Measurements from ENCODE around the gene CUX1.

Gene CUX1

DNA sequence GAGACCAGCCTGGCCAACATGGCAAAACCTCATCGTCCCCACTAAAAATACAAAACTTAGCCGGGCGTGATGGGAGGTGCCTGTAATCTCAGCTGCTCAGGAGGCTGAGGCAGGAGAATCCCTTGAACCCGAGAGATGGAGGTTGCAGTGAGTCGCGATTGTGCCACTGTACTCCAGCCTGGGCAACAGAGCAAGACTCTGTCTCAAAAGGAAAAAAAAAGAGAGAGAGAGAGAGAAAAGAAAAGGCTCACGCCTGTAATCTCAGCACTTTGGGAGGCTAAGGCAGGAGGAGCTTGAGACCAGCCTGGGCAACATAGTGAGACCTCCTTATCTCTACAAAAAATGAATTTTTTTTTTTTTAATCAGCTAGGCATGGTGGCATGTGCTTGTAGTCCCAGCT is 157.6 kb downstream of the CUX1 start:
- H3K4me3 ChIP-seq (replicated peaks in 1 of 2; ENCODE audit: low read depth in 2 of 2, low read length in 2 of 2): no peak overlapping the region
- TF ChIP-seq, protein P1, sequence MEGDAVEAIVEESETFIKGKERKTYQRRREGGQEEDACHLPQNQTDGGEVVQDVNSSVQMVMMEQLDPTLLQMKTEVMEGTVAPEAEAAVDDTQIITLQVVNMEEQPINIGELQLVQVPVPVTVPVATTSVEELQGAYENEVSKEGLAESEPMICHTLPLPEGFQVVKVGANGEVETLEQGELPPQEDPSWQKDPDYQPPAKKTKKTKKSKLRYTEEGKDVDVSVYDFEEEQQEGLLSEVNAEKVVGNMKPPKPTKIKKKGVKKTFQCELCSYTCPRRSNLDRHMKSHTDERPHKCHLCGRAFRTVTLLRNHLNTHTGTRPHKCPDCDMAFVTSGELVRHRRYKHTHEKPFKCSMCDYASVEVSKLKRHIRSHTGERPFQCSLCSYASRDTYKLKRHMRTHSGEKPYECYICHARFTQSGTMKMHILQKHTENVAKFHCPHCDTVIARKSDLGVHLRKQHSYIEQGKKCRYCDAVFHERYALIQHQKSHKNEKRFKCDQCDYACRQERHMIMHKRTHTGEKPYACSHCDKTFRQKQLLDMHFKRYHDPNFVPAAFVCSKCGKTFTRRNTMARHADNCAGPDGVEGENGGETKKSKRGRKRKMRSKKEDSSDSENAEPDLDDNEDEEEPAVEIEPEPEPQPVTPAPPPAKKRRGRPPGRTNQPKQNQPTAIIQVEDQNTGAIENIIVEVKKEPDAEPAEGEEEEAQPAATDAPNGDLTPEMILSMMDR (IDR thresholded peaks at IDR 0.05; ENCODE audit: low read depth, low read length): no peak
- DNase-seq (ENCODE audit: low read depth in 2 of 2): no peak

- H3K4me3 ChIP-seq (replicated peaks in 1 of 2; ENCODE audit: low read depth in 2 of 2, low read length in 2 of 2): no peak overlapping the region
- TF ChIP-seq, protein P1 (IDR thresholded peaks at IDR 0.05; ENCODE audit: low read depth, low read length): no peak
- DNase-seq (ENCODE audit: low read depth in 2 of 2): no peak
These were observed 159.0 kb downstream of the CUX1 start for GRCh38 chr7:101976411-101976810.

GRCh38 chr7:101977249-101977648 is 159.8 kb downstream of the CUX1 start:
- H3K4me3 ChIP-seq (replicated peaks in 1 of 2; ENCODE audit: low read depth in 2 of 2, low read length in 2 of 2): no peak overlapping the region
- DNase-seq (ENCODE audit: low read depth in 2 of 2): no peak
- TF ChIP-seq, protein P1 (IDR thresholded peaks at IDR 0.05; ENCODE audit: low read depth, low read length): no peak

DNA sequence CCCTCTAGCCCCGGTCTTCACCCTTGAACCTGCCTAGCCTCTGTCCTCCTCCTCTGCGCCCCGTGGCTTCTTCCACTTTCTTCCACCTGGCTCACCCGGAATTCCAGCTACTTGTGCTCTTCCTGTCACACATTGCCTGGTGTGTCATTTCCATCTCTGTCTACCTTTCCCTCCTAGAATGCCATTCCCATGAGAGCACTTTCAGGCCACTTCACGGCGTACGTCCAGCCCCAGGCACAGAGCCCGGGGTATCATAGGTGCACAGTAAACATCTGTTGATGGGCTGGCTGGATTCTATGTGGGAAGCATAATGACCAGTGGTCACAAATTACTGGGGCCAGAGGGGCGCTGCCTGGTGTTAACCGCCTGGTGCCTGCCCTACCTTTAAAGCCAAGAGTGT is 161.3 kb downstream of the CUX1 start:
- TF ChIP-seq, protein P1 (IDR thresholded peaks at IDR 0.05; ENCODE audit: low read depth, low read length): no peak
- no peak for DNase-seq (ENCODE audit: low read depth in 2 of 2)
- H3K4me3 ChIP-seq (replicated peaks in 1 of 2; ENCODE audit: low read depth in 2 of 2, low read length in 2 of 2): no peak overlapping the region

- no peak overlapping the region for H3K4me3 ChIP-seq (replicated peaks in 1 of 2; ENCODE audit: low read depth in 2 of 2, low read length in 2 of 2)
- DNase-seq (ENCODE audit: low read depth in 2 of 2): no peak
- TF ChIP-seq, protein P1 (IDR thresholded peaks at IDR 0.05; ENCODE audit: low read depth, low read length): no peak
These were observed 165.9 kb downstream of the CUX1 start for GRCh38 chr7:101983147-101983811.

- no peak overlapping the region for H3K4me3 ChIP-seq (replicated peaks in 1 of 2; ENCODE audit: low read depth in 2 of 2, low read length in 2 of 2)
- TF ChIP-seq, protein P1 (IDR thresholded peaks at IDR 0.05; ENCODE audit: low read depth, low read length): no peak
- no peak for DNase-seq (ENCODE audit: low read depth in 2 of 2)
These were observed 166.9 kb downstream of the CUX1 start for GRCh38 chr7:101984133-101984879.

Measured in cardiac fibroblast (primary cell).